DOHH2 (cell line): ENCODE measurements around the gene MRPL51.
"Not testable (repeated sequence)": the region's sequence is repeated elsewhere in the genome, so short reads cannot be mapped to it uniquely, and the experiment has no call there.

ENCODE experiments used
- H3F3A ChIP-seq: fragments of 200-600 bp; sonication (generic), shearing (Covaris generic); 2 replicates; pipeline ENCODE4 v1.6.0; 2016; ENCODE audit warnings: antibody characterized with exemption, mild to moderate bottlenecking; ENCODE audit not compliant: control insufficient read depth, insufficient read depth
- H3K27ac ChIP-seq: fragments of 200-600 bp; sonication (generic); 2 replicates; pipeline ENCODE4 v1.5.1; 2014; ENCODE audit warnings: low read depth, mild to moderate bottlenecking, low read length, moderate library complexity
- H3K27me3 ChIP-seq: fragments of 200-600 bp; sonication (generic); 2 replicates; pipeline ENCODE4 v1.6.1; 2014; ENCODE audit warnings: mild to moderate bottlenecking, low read length, mixed read lengths; ENCODE audit not compliant: control insufficient read depth
- H3K36me3 ChIP-seq: fragments of 200-600 bp; sonication (generic); 2 replicates; pipeline ENCODE4 v1.6.1; 2014; ENCODE audit warnings: mild to moderate bottlenecking, low read length, moderate library complexity, mixed read lengths; ENCODE audit not compliant: control insufficient read depth
- H3K4me1 ChIP-seq: fragments of 200-600 bp; sonication (generic); 2 replicates; pipeline ENCODE4 v1.6.1; 2014; ENCODE audit warnings: mild to moderate bottlenecking, low read length, mixed read lengths; ENCODE audit not compliant: control insufficient read depth
- H3K4me2 ChIP-seq: fragments of 200-600 bp; sonication (generic); 2 replicates; pipeline ENCODE4 v1.6.0; 2014; ENCODE audit warnings: mild to moderate bottlenecking, low read length, moderate library complexity
- H3K4me3 ChIP-seq: fragments of 200-600 bp; sonication (generic); 2 replicates; pipeline ENCODE4 v1.5.1; 2014; ENCODE audit warnings: mild to moderate bottlenecking, low read length, mixed read lengths
- H3K79me2 ChIP-seq: fragments of 200-600 bp; sonication (generic); 2 replicates; pipeline ENCODE4 v1.6.1; 2014; ENCODE audit warnings: mild to moderate bottlenecking, low read length, mixed read lengths; ENCODE audit not compliant: control insufficient read depth
- H3K9me2 ChIP-seq: fragments of 200-600 bp; sonication (generic); replicated peaks from 2 replicates; pipeline ENCODE4 v1.6.1; 2014; ENCODE audit warnings: mild to moderate bottlenecking, low read length, mixed read lengths; ENCODE audit not compliant: control insufficient read depth
- H3K9me3 ChIP-seq: fragments of 200-600 bp; sonication (generic); 2 replicates; pipeline ENCODE4 v1.6.1; 2014; ENCODE audit warnings: antibody characterized with exemption, low read length, mixed read lengths; ENCODE audit not compliant: control insufficient read depth, insufficient read depth
- H4K20me1 ChIP-seq: fragments of 200-600 bp; sonication (generic); 2 replicates; pipeline ENCODE4 v1.6.0; 2014; ENCODE audit warnings: low read depth, mild to moderate bottlenecking, antibody characterized with exemption, low read length, moderate library complexity; ENCODE audit not compliant: control insufficient read depth, insufficient read depth
- CTCF ChIP-seq: fragments of 200-600 bp; sonication (generic); IDR thresholded peaks from one replicate; pipeline ENCODE4 v1.5.1; 2014; ENCODE audit warnings: antibody characterized with exemption, mild to moderate bottlenecking, low read depth, low read length; ENCODE audit not compliant: poor library complexity, severe bottlenecking
- EZH2phosphoT487 ChIP-seq: fragments of 200-600 bp; sonication (generic); IDR thresholded peaks from 2 replicates; pipeline ENCODE4 v1.6.1; 2017; ENCODE audit warnings: borderline replicate concordance, mild to moderate bottlenecking, antibody characterized with exemption, low read length, moderate library complexity, mixed read lengths

MRPL51 gene

DNA sequence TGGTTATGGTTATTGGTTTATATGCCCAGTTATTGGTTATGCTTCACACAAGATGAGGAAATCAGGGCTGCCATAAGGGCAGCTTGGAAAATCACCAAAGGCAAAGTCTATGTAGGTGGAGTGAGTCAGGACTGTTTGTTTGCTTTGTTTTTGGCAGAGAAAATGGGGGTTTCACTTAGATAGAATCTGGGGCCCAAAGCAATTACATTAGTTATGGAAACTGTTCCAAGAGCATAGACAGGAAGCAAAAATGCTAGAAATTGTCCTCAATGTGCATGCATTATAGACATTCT lies 24.8 kb downstream of the MRPL51 start:
- H3K4me3 ChIP-seq: peak overlapping the region; percentile 95
- no peaks in the 10 kb centered on the region for H4K20me1 ChIP-seq
- no peak overlapping the region for H3K27ac ChIP-seq
- H3K4me2 ChIP-seq: peak overlapping the region; percentile 78
- H3K9me3 ChIP-seq: no peaks in the 10 kb centered on the region
- no peaks in the 10 kb centered on the region for H3K9me2 ChIP-seq
- peaks cover 64% of the 10 kb centered on the region for H3K36me3 ChIP-seq
- H3F3A ChIP-seq: peaks cover 13% of the 10 kb centered on the region
- peaks cover 63% of the 10 kb centered on the region for H3K79me2 ChIP-seq
- peaks cover 3% of the 10 kb centered on the region; the same call in 1 of the 2 replicates for H3K27me3 ChIP-seq
- H3K4me1 ChIP-seq: peaks cover 60% of the 10 kb centered on the region
- TF ChIP-seq CTCF (no peak), EZH2phosphoT487 (no peak)

- peak overlapping the region; percentile 78 for H3K4me2 ChIP-seq
These were observed 25.3 kb downstream of the MRPL51 start for GRCh38 chr12:6467571-6468282.

GRCh38 chr12:6466751-6467150 lies 26.3 kb downstream of the MRPL51 start:
- not testable (repeated sequence) for H3K9me3 ChIP-seq, H3K4me2 ChIP-seq, H4K20me1 ChIP-seq, H3K9me2 ChIP-seq, H3K27me3 ChIP-seq, H3K4me3 ChIP-seq, H3K27ac ChIP-seq
- H3K4me1 ChIP-seq: peaks cover 74% of the 10 kb centered on the region
- H3K79me2 ChIP-seq: peaks cover 72% of the 10 kb centered on the region
- H3F3A ChIP-seq: peaks cover 17% of the 10 kb centered on the region
- peaks cover 79% of the 10 kb centered on the region for H3K36me3 ChIP-seq

More at GRCh38 chr12:6467571-6468282, 25.3 kb downstream of the MRPL51 start:
- not testable (repeated sequence) for H3K9me2 ChIP-seq, H3K27me3 ChIP-seq, H3K9me3 ChIP-seq, H3K27ac ChIP-seq, H4K20me1 ChIP-seq
- Histone ChIP-seq H3K4me1 (peaks cover 65% of the 10 kb centered on the region), H3F3A (peaks cover 13% of the 10 kb centered on the region), H3K79me2 (peaks cover 67% of the 10 kb centered on the region), H3K4me3 (peak overlapping the region; percentile 95), H3K36me3 (peaks cover 69% of the 10 kb centered on the region)

DNA sequence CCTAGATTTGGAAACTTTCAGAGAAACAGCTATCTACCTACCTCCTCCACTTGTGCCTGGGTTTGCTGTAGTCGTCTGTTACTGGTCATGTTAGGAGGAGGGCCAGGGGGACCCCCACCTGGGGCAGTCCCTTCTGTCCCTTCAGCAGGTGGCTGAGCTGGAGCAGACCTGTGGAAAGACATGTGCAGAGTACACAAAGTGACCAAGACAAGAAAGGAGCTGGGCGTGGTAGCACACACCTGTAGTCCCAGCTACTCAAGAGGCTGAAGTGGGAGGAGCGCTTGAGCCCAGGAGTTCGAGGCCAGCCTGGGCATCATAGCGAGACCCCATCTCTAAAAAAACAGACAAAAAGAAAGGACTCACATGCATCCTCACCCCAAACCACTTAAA lies 26.9 kb downstream of the MRPL51 start:
- Histone ChIP-seq H3K27ac (peak overlapping the region; percentile 19), H3K27me3 (peaks cover under 1% of the 10 kb centered on the region; the same call in 1 of the 2 replicates), H3K4me2 (peak overlapping the region; percentile 17; the same call in 1 of the 2 replicates), H4K20me1 (no peaks in the 10 kb centered on the region), H3K9me2 (no peaks in the 10 kb centered on the region), H3F3A (peaks cover 16% of the 10 kb centered on the region), H3K36me3 (peaks cover 85% of the 10 kb centered on the region), H3K9me3 (no peaks in the 10 kb centered on the region), H3K4me1 (peaks cover 76% of the 10 kb centered on the region), H3K79me2 (peaks cover 72% of the 10 kb centered on the region), H3K4me3 (no peak overlapping the region)
- TF ChIP-seq CTCF: no peak
- no peak for TF ChIP-seq EZH2phosphoT487
